Ovary (tissue), 9 donors: Measurements from ENCODE around the gene AFF4. TPM values are rescaled to one million over a fixed set of nuclear protein-coding genes. Genes with fewer than 3 reads are reported as not detected.

Experiments
- DNase-seq, 5 donors: peaks; one replicate each; pipeline ENCODE4 v3.0.0-alpha.2; 2019 to 2020
- H3K27ac ChIP-seq, 2 donors: fragments of 200-600 bp; one replicate each; pipeline versions ENCODE4 v1.5.1 to v1.8.0; 2019 to 2022
- H3K27me3 ChIP-seq: fragments of 200-600 bp; one replicate; pipeline ENCODE4 v1.8.0; 2022
- H3K36me3 ChIP-seq: fragments of 200-600 bp; sonication (generic); one replicate; pipeline ENCODE4 v1.5.1; 2019
- H3K4me1 ChIP-seq: one replicate; pipeline ENCODE4 v1.8.1; 2013; ENCODE audit warnings: mild to moderate bottlenecking, moderate library complexity; ENCODE audit not compliant: insufficient read depth
- H3K4me3 ChIP-seq: fragments of 200-600 bp; sonication (generic); one replicate; pipeline ENCODE4 v1.5.1; 2017
- H3K9me3 ChIP-seq, 2 donors: fragments of 200-600 bp in 1 of 2; sonication (generic) in 1 of 2; one replicate each; pipeline versions ENCODE4 v1.5.1 to v1.8.1; 2013 to 2019; ENCODE audit warnings: mild to moderate bottlenecking in 1 of 2, moderate library complexity in 1 of 2
- EP300 ChIP-seq: sonication (generic); formaldehyde crosslinking; IDR thresholded peaks from one replicate; pipeline ENCODE4 v1.6.1; 2017; ENCODE audit warnings: antibody characterized with exemption
- POLR2A ChIP-seq: fragments of 450-650 bp; IDR thresholded peaks from one replicate; pipeline ENCODE4 v1.6.1; 2017; ENCODE audit warnings: antibody characterized with exemption, mild to moderate bottlenecking, moderate library complexity
- WGBS, 3 donors: extraction: QIAGEN DNeasy Blood & Tissue Kit in 1 of 3; methylation state at CpG; one replicate each; pipeline versions ENCODE4 v1.1.5 to v1.1.7; 2013 to 2017; 5-methylcytosine and 5-hydroxymethylcytosine counted together
- intact Hi-C, 4 donors: fragments of 100-400 bp; cut with DNase I; formaldehyde crosslinking; loops; one replicate each; pipeline versions ENCODE4 v1.11.0 to v1.15.1; 2022 to 2023
- polyA plus RNA-seq, 2 donors: library from polyadenylated mRNA; stranded (reverse); fragments of 200-250 nt in 1 of 2; fragments of 350-450 nt in 1 of 2; fragmentation: Illumina TruSeq in 1 of 2; extraction: RNeasy Lipid Tissue Mini Kit (QIAGEN cat#74804) in 1 of 2; gene quantifications; one replicate each; pipeline ENCODE4 v1.2.3, GENCODE V29; 2013 to 2014
- total RNA-seq, 7 donors: library from RNA; depleted of rRNA in 2 of 7; stranded (reverse); fragments of >200 nt in 2 of 7; fragmentation: NEBNext Ultra II Directional in 3 of 7; extraction: Animal tissue kit (Norgen Biotek cat#: 25700) in 3 of 7; gene quantifications; one replicate each; pipeline versions ENCODE4 v1.1.0 to v1.2.4, GENCODE V29; 2016 to 2023
- TF ChIP-seq, protein P1 (sequence below), 3 donors: fragments of 450-650 bp in 2 of 3; fragments of 200-600 bp in 1 of 3; IDR thresholded peaks; one replicate each; pipeline versions ENCODE4 v1.5.1 to v1.8.0; 2016 to 2022; ENCODE audit warnings: antibody characterized with exemption in 3 of 3, mild to moderate bottlenecking in 1 of 3
- donor health status: DM: no; HTN: no; CAD: no; lungs with moderate emphysema.
- donor health status: DM: no; HTN: no; CAD: no.
- donor health status: Bipolar disorder and iron deficiency.
- donor health status: DM: yes; HTN: yes; CAD: no.
- donor health status: DM: no; HTN: no; CAD: no.
- donor health status: DM: yes; HTN: yes; CAD: no.

The AFF4 gene
- total and polyA plus RNA-seq, 9 donors, result 19.5 to 114 (median 70.5) TPM

DNA sequence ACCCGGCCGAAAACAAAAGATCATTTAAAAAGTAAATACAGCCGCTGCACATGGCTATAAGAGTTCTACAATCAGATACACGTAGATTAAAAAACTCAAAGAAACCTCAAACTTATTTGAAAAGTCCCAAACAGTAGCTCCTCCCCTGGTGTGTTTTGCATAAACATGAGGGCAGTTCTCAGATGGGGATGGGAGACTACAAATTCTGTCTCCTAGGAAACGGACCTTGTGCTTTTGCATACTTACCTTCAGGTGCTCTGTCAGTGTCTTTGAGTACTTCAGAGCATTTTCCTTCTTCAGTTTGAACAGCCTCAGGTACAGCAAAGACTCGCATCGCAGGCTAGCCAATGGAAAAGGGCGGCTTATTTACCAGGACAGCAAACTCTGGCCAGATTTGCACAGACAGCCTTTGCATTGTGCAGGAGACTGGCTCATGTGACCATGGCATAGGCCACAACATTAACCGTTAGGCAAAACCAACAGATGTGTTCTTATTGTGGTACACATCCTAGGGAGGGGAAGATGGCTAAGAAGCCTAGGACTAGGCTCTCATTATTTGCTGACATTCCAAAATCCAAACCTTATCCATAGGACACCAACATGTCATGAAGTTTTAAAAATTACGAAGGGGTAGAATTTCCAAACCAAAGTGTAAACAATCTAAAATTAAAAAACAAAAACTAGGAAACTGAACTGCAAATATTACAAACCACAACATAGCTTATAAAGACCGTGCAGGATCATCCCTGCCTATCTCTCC, 77.2 kb downstream of the AFF4 start:
- H3K36me3 ChIP-seq, result no peaks in the 10 kb centered on the region
- intact Hi-C loops, result no loop called here

DNA sequence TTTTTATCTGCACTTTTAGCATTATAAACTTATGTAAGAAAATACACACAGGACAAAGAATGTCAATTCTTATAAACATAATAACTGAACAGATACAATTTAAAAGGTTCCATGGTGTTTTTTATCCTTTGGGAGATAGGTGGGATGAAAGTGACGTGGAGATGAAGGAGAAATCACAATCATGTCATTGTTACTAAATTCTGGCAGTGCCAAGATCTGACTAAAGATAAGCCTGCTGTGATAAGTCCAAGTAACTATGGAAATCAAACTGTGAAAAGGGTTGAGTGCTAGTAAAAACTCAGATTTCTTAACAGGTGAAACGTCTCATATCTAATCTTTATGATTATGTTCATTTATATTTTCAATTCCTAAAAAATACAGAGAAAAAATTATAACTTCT, 78.9 kb downstream of the AFF4 start:
- no peak for DNase-seq
- Histone ChIP-seq H3K27ac (no peak overlapping the region), H3K4me3 (no peak overlapping the region), H3K9me3 (no peaks in the 10 kb centered on the region), H3K27me3 (no peaks in the 10 kb centered on the region), H3K4me1 (no peaks in the 10 kb centered on the region), H3K36me3 (no peaks in the 10 kb centered on the region)
- no peak for TF ChIP-seq EP300
- TF ChIP-seq, protein P1, sequence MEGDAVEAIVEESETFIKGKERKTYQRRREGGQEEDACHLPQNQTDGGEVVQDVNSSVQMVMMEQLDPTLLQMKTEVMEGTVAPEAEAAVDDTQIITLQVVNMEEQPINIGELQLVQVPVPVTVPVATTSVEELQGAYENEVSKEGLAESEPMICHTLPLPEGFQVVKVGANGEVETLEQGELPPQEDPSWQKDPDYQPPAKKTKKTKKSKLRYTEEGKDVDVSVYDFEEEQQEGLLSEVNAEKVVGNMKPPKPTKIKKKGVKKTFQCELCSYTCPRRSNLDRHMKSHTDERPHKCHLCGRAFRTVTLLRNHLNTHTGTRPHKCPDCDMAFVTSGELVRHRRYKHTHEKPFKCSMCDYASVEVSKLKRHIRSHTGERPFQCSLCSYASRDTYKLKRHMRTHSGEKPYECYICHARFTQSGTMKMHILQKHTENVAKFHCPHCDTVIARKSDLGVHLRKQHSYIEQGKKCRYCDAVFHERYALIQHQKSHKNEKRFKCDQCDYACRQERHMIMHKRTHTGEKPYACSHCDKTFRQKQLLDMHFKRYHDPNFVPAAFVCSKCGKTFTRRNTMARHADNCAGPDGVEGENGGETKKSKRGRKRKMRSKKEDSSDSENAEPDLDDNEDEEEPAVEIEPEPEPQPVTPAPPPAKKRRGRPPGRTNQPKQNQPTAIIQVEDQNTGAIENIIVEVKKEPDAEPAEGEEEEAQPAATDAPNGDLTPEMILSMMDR (IDR thresholded peaks at IDR 0.05), result no peak
- no peak for TF ChIP-seq POLR2A
- WGBS, 3 donors, result 73 to 78% (median 75%) methylated on average over 2 of the region's 2 CpGs
- intact Hi-C loops, result no loop called here

More for the DNA sequence above, 77.2 kb downstream of the AFF4 start:
- DNase-seq, result no peak
- H3K9me3 ChIP-seq, result no peaks in the 10 kb centered on the region
- no peak for TF ChIP-seq EP300
- TF ChIP-seq, protein P1 (IDR thresholded peaks at IDR 0.05), result no peak
- no peak for TF ChIP-seq POLR2A
- no peak overlapping the region for H3K27ac ChIP-seq
- H3K4me1 ChIP-seq, result no peaks in the 10 kb centered on the region
- no peaks in the 10 kb centered on the region for H3K27me3 ChIP-seq
- no peak overlapping the region for H3K4me3 ChIP-seq
- 77 to 86% (median 79%) methylated on average over 11 of the region's 11 CpGs for WGBS, 3 donors

DNA sequence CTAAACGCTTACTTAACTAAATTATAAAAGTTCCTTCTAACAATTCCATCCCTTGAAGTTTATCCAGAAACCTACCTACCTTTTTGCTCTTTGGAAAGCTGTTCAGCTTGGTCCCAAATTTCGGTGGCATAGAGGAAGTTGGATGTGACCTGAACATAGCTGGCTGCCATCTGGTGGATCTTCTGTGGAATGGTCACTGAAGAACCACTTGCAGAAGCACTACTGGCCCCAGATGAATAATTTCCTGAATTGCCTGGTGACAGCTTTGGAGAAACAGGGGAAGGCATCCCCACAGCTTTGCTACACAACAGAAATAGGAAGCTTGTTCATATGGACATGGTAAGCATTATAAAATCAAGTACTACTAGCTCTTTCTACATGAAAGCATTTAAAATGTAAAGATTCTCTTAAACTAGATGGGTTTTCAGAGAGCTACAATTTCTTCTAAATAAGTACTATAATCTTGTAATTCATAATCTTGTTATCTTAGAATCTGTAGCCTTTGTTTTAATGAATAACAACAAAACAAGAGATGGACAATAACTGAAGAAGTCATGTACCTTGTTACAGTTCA, 80.1 kb downstream of the AFF4 start:
- Histone ChIP-seq H3K4me1 (no peaks in the 10 kb centered on the region), H3K27me3 (no peaks in the 10 kb centered on the region), H3K9me3 (no peaks in the 10 kb centered on the region), H3K27ac (no peak overlapping the region), H3K4me3 (no peak overlapping the region), H3K36me3 (no peaks in the 10 kb centered on the region)
- intact Hi-C loops, result no loop called here
- TF ChIP-seq, protein P1 (IDR thresholded peaks at IDR 0.05), result peak in 2 of 3 donors; percentile 26
- no peak for TF ChIP-seq EP300
- WGBS, 3 donors, result 26 to 38% (median 27%) methylated on average over 2 of the region's 2 CpGs
- no peak for DNase-seq

DNA sequence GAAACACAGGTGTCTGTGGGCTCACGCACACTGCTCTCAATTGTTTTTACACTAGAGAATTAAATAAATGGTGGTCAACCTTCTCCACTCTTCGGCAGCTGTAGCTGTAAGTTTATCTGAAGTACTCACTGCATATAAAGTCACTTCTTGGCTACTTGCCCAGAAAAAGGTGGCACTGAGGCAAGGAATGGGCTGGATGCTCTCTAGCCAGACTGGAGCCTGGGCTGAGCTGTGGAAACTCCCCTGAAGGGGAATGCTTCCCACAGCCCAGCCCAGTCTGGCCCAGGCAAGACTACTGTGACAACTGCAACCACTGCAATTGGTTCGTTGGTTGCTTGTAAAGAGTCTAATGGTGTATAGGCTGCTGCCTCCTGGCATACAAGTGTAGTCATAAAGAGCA, 85.5 kb downstream of the AFF4 start:
- no peaks in the 10 kb centered on the region for H3K27me3 ChIP-seq
- H3K36me3 ChIP-seq, result no peaks in the 10 kb centered on the region
- intact Hi-C loops, result no loop called here
- 62 to 67% (median 63%) methylated on average over 3 of the region's 3 CpGs for WGBS, 3 donors
- no peaks in the 10 kb centered on the region for H3K9me3 ChIP-seq
- H3K4me3 ChIP-seq, result no peak overlapping the region
- no peak overlapping the region for H3K27ac ChIP-seq
- H3K4me1 ChIP-seq, result no peaks in the 10 kb centered on the region
- DNase-seq, result no peak
- TF ChIP-seq POLR2A (no peak), EP300 (no peak)
- TF ChIP-seq, protein P1 (IDR thresholded peaks at IDR 0.05), result no peak
